ENCODE measurements around the gene COMMD1.

- TF ChIP-seq CTCF (IDR thresholded peaks at IDR 0.05 in 8 of 11, conservative IDR thresholded peaks at IDR 0.05 in 3 of 11) (no peak), POLR2AphosphoS5 (IDR thresholded peaks at IDR 0.05) (no peak)
These were observed 19.6 kb downstream of the COMMD1 start for GRCh38 chr2:61924895-61925663.
